IMR-90 (cell line): ENCODE results near the gene KLHL12. TPM values are rescaled to one million over a fixed set of nuclear protein-coding genes. Genes with fewer than 3 reads are reported as not detected.
A peak's percentile ranks its signal among the peaks of the same experiment; 100 is the strongest.

Experiments used
- ATAC-seq: fragments of 200-7000 bp; cut with Tn5 transposase; 2 replicates; pipeline ENCODE4 v1.9.1; 2020; ENCODE audit warnings: low read depth, mild to moderate bottlenecking, moderate library complexity
- BruUV-seq: library from RNA; stranded (reverse); fragments of 400-500 nt; replicated peaks from 2 replicates; lab custom pipeline; 2021; lab: Mats Ljungman, UMichigan
- CTCF ChIA-PET: fragments of 300-600 bp; formaldehyde crosslinking; extraction: SDS; loops from one replicate; lab custom pipeline; 2021; ENCODE audit warnings: antibody characterized with exemption; lab: Yijun Ruan, JAX
- POLR2A ChIA-PET: fragments of 300-600 bp; sonication (Branson Sonifier 250); formaldehyde crosslinking; loops from one replicate; lab custom pipeline; 2022; ENCODE audit warnings: antibody characterized with exemption; ENCODE audit not compliant: unreplicated experiment; lab: Charles Lee
- DNase-seq: peaks from one replicate; pipeline ENCODE4 v3.0.0; 2013
- H2AFZ ChIP-seq: replicated peaks from 2 replicates; pipeline ENCODE3; 2013; ENCODE audit warnings: low read length, mild to moderate bottlenecking; ENCODE audit not compliant: poor library complexity
- H2AK5ac ChIP-seq: 2 replicates; pipeline ENCODE4 v1.6.1; 2013; ENCODE audit warnings: low read depth, low read length, inconsistent platforms
- H2AK9ac ChIP-seq: replicated peaks from 2 replicates; pipeline ENCODE3; 2013; ENCODE audit warnings: mild to moderate bottlenecking, low read depth, low read length, moderate library complexity; ENCODE audit not compliant: poor library complexity
- H2BK120ac ChIP-seq: 2 replicates; pipeline ENCODE4 v1.6.1; 2013; ENCODE audit warnings: low read depth, low read length, inconsistent platforms
- H2BK15ac ChIP-seq: 3 replicates; pipeline ENCODE4 v1.6.1; 2013; ENCODE audit warnings: low read depth, low read length, inconsistent platforms
- H2BK20ac ChIP-seq: 2 replicates; pipeline ENCODE4 v1.6.1; 2013; ENCODE audit warnings: low read depth, mild to moderate bottlenecking, inconsistent platforms, low read length, moderate library complexity
- H2BK5ac ChIP-seq: 2 replicates; pipeline ENCODE4 v1.6.1; 2013; ENCODE audit warnings: mild to moderate bottlenecking, low read depth, low read length, inconsistent platforms; ENCODE audit not compliant: poor library complexity, severe bottlenecking
- H3K14ac ChIP-seq: replicated peaks from 2 replicates; pipeline ENCODE4 v1.6.1; 2013; ENCODE audit warnings: low read depth, low read length, inconsistent platforms
- H3K18ac ChIP-seq: 2 replicates; pipeline ENCODE4 v1.6.1; 2013; ENCODE audit warnings: low read depth, low read length, control low read depth
- H3K23ac ChIP-seq: 2 replicates; pipeline ENCODE4 v1.6.1; 2013; ENCODE audit warnings: low read depth, low read length, inconsistent platforms
- H3K27ac ChIP-seq: 2 replicates; pipeline ENCODE4 v1.5.1; 2013; ENCODE audit warnings: mild to moderate bottlenecking, control low read depth, low read length; ENCODE audit not compliant: insufficient read depth
- H3K27me3 ChIP-seq: 2 replicates; pipeline ENCODE4 v1.6.1; 2013; ENCODE audit warnings: low read length; ENCODE audit not compliant: control insufficient read depth, insufficient read depth
- H3K36me3 ChIP-seq: 2 replicates; pipeline ENCODE4 v1.6.1; 2013; ENCODE audit warnings: low read length, mixed read lengths; ENCODE audit not compliant: control insufficient read depth, insufficient read depth
- H3K4ac ChIP-seq: 2 replicates; pipeline ENCODE4 v1.6.1; 2013; ENCODE audit warnings: low read depth, low read length, inconsistent platforms
- H3K4me1 ChIP-seq: 2 replicates; pipeline ENCODE4 v1.6.1; 2013; ENCODE audit warnings: low read length, mixed read lengths; ENCODE audit not compliant: control insufficient read depth, insufficient read depth
- H3K4me2 ChIP-seq: 2 replicates; pipeline ENCODE4 v1.6.1; 2013; ENCODE audit warnings: low read depth, mild to moderate bottlenecking, control low read depth, low read length, moderate library complexity
- H3K4me3 ChIP-seq: 2 replicates; pipeline ENCODE4 v1.5.1; 2013; ENCODE audit warnings: low read depth, mild to moderate bottlenecking, control low read depth, low read length, moderate library complexity; ENCODE audit not compliant: insufficient read depth
- H3K56ac ChIP-seq: 2 replicates; pipeline ENCODE4 v1.6.1; 2013; ENCODE audit warnings: low read length, inconsistent platforms; ENCODE audit not compliant: insufficient read depth; ENCODE audit errors: extremely low read depth
- H3K79me1 ChIP-seq, 2 experiments: 2 replicates each; pipeline ENCODE4 v1.6.1; 2013; ENCODE audit warnings: low read length in 2 of 2, inconsistent platforms in 1 of 2, low read depth in 1 of 2
- H3K9ac ChIP-seq: 2 replicates; pipeline ENCODE4 v1.6.1; 2013; ENCODE audit warnings: low read depth, low read length, control low read depth
- H3K9me1 ChIP-seq: 2 replicates; pipeline ENCODE4 v1.6.1; 2013; ENCODE audit warnings: low read length, inconsistent platforms; ENCODE audit not compliant: insufficient read depth
- H3K9me3 ChIP-seq: 2 replicates; pipeline ENCODE4 v1.6.1; 2013; ENCODE audit warnings: low read length; ENCODE audit not compliant: control insufficient read depth, insufficient read depth
- H4K20me1 ChIP-seq: 2 replicates; pipeline ENCODE4 v1.6.1; 2013; ENCODE audit warnings: low read length, inconsistent platforms; ENCODE audit not compliant: insufficient read depth
- H4K5ac ChIP-seq: 2 replicates; pipeline ENCODE4 v1.6.1; 2013; ENCODE audit warnings: mild to moderate bottlenecking, low read depth, low read length, control low read depth
- H4K8ac ChIP-seq, 2 experiments: 2 replicates each; pipeline ENCODE4 v1.6.1; 2013; ENCODE audit warnings: low read depth in 2 of 2, low read length in 2 of 2, control low read depth in 1 of 2, inconsistent platforms in 1 of 2
- H4K91ac ChIP-seq: 2 replicates; pipeline ENCODE4 v1.6.1; 2013; ENCODE audit warnings: low read depth, low read length, inconsistent platforms; ENCODE audit not compliant: insufficient read depth
- BHLHE40 ChIP-seq: fragments of 150-350 bp; IDR thresholded peaks from 2 replicates; pipeline ENCODE4 v1.6.1; 2016; ENCODE audit warnings: mild to moderate bottlenecking, low read depth, low read length
- CEBPB ChIP-seq: IDR thresholded peaks from 2 replicates; pipeline ENCODE4 v1.6.1; 2012; ENCODE audit warnings: low read depth, low read length, improper control_type of control experiment
- CHD1 ChIP-seq: IDR thresholded peaks from 2 replicates; pipeline ENCODE4 v1.6.1; 2012; ENCODE audit warnings: low read depth, low read length, improper control_type of control experiment
- CTCF ChIP-seq: conservative IDR thresholded peaks from 2 replicates; pipeline ENCODE4 v1.5.1; 2012; ENCODE audit warnings: mild to moderate bottlenecking, low read depth, low read length, improper control_type of control experiment
- FOS ChIP-seq: fragments of 150-350 bp; IDR thresholded peaks from 2 replicates; pipeline ENCODE4 v1.6.1; 2016; ENCODE audit warnings: low read depth, low read length
- MAFK ChIP-seq: IDR thresholded peaks from 2 replicates; pipeline ENCODE4 v1.6.1; 2012; ENCODE audit warnings: low read depth, low read length, improper control_type of control experiment
- MAZ ChIP-seq: IDR thresholded peaks from 2 replicates; pipeline ENCODE4 v1.6.1; 2012; ENCODE audit warnings: low read depth, mild to moderate bottlenecking, low read length, improper control_type of control experiment, moderate library complexity, borderline replicate concordance
- MXI1 ChIP-seq: IDR thresholded peaks from 2 replicates; pipeline ENCODE4 v1.6.1; 2012; ENCODE audit warnings: low read depth, mild to moderate bottlenecking, low read length, moderate library complexity, borderline replicate concordance
- NFE2L2 ChIP-seq: fragments of 150-350 bp; IDR thresholded peaks from 2 replicates; pipeline ENCODE4 v1.6.1; 2016; ENCODE audit warnings: low read depth, mild to moderate bottlenecking, low read length
- POLR2A ChIP-seq: IDR thresholded peaks from 2 replicates; pipeline ENCODE4 v1.6.1; 2012; ENCODE audit warnings: mild to moderate bottlenecking, low read depth, low read length
- RAD21 ChIP-seq: IDR thresholded peaks from 2 replicates; pipeline ENCODE4 v1.6.1; 2012; ENCODE audit warnings: low read length, improper control_type of control experiment
- RCOR1 ChIP-seq: IDR thresholded peaks from 2 replicates; pipeline ENCODE4 v1.6.1; 2012; ENCODE audit warnings: mild to moderate bottlenecking, low read length, improper control_type of control experiment; ENCODE audit not compliant: insufficient replicate concordance
- RFX5 ChIP-seq: IDR thresholded peaks from 2 replicates; pipeline ENCODE4 v1.8.0; 2012; ENCODE audit warnings: low read depth, mild to moderate bottlenecking, low read length, moderate library complexity
- SMC3 ChIP-seq: fragments of 150-350 bp; IDR thresholded peaks from 2 replicates; pipeline ENCODE4 v1.6.1; 2016; ENCODE audit warnings: low read depth, mild to moderate bottlenecking, antibody characterized with exemption, low read length, moderate library complexity
- USF2 ChIP-seq: fragments of 150-350 bp; IDR thresholded peaks from 2 replicates; pipeline ENCODE4 v1.6.1; 2017; ENCODE audit warnings: mild to moderate bottlenecking, antibody characterized with exemption, low read length, low read depth
- WGBS, 2 experiments: methylation state at CpG; one replicate each; pipeline versions ENCODE4 v1.1.5 to v1.1.7; 2013; ENCODE audit warnings: missing lambda C conversion rate in 2 of 2; ENCODE audit not compliant: insufficient read length in 1 of 2; ENCODE audit errors: extremely low coverage in 2 of 2; 5-methylcytosine and 5-hydroxymethylcytosine counted together
- dilution Hi-C: fragments of 300-500 bp; cut with HindIII; formaldehyde crosslinking; loops from one replicate; pipeline ENCODE4 v1.14.3; 2018; ENCODE audit warnings: low sequenced_read_pairs; ENCODE audit not compliant: unreplicated experiment
- in situ Hi-C: fragments of 300-500 bp; cut with MboI; formaldehyde crosslinking; loops from 3 replicates; pipeline ENCODE4 v1.14.3; 2019; ENCODE audit warnings: low sequenced_read_pairs, inconsistent platforms, mixed read lengths
- intact Hi-C: fragments of 100-400 bp; cut with micrococcal nuclease; formaldehyde crosslinking; loops from 2 replicates; pipeline ENCODE4 v1.10.0; 2022
- polyA plus RNA-seq, 3 experiments: library from polyadenylated mRNA; depleted of rRNA; stranded (reverse); fragments of >200 nt; gene quantifications; 2 replicates each; pipeline ENCODE4 v1.2.3, GENCODE V29; 2012; ENCODE audit warnings: low replicate concordance in 1 of 3
- total RNA-seq: library from RNA; depleted of rRNA; stranded (reverse); fragments of >200 nt; gene quantifications from 2 replicates; pipeline ENCODE4 v1.2.3, GENCODE V29; 2012
- TF ChIP-seq, protein P1 (sequence below): fragments of 150-350 bp; IDR thresholded peaks from 2 replicates; pipeline ENCODE4 v1.6.1; 2016; ENCODE audit warnings: low read depth, mild to moderate bottlenecking, low read length, moderate library complexity, borderline replicate concordance

Gene KLHL12
- total and polyA plus RNA-seq, 2 of the 4 experiments (the other 2 are of a cell fraction) = 17.2 to 38.4 TPM

GRCh38 chr1:202858789-202859414 lies 68.1 kb downstream of the KLHL12 start:
- Histone ChIP-seq H4K20me1 (no peaks in the 10 kb centered on the region), H2BK5ac (no peak overlapping the region), H2AK9ac (no peak overlapping the region), H3K4me3 (no peak overlapping the region), H2BK15ac (no peak overlapping the region), H3K4me1 (no peaks in the 10 kb centered on the region), H4K91ac (no peak overlapping the region), H2AK5ac (no peak overlapping the region), H3K9me1 (0 out of 2 replicates have a peak, but pooled peaks cover 4% of the 10 kb centered on the region), H3K36me3 (no peaks in the 10 kb centered on the region), H3K4me2 (no peak overlapping the region), H2BK120ac (no peak overlapping the region), H2BK20ac (no peak overlapping the region), H3K18ac (no peak overlapping the region), H3K4ac (no peak overlapping the region), H3K27ac (no peak overlapping the region), H3K14ac (no peak overlapping the region), H3K9ac (no peak overlapping the region), H2AFZ (peak overlapping the region; percentile 8), H3K27me3 (no peaks in the 10 kb centered on the region), H3K56ac (no peak overlapping the region), H3K23ac (no peak overlapping the region), H3K79me1 (no peaks in the 10 kb centered on the region), H3K9me3 (no peaks in the 10 kb centered on the region), H4K8ac (no peak overlapping the region), H4K5ac (no peak overlapping the region)
- no peak for TF ChIP-seq USF2
- TF ChIP-seq RAD21 = no peak
- no peak for TF ChIP-seq RFX5
- no peak for TF ChIP-seq FOS
- no peak for TF ChIP-seq BHLHE40
- no peak for TF ChIP-seq RCOR1
- no peak for TF ChIP-seq NFE2L2
- no peak for TF ChIP-seq MXI1
- no peak for TF ChIP-seq SMC3
- TF ChIP-seq CHD1 = no peak
- TF ChIP-seq POLR2A = no peak
- TF ChIP-seq MAZ = no peak
- TF ChIP-seq, protein P1, sequence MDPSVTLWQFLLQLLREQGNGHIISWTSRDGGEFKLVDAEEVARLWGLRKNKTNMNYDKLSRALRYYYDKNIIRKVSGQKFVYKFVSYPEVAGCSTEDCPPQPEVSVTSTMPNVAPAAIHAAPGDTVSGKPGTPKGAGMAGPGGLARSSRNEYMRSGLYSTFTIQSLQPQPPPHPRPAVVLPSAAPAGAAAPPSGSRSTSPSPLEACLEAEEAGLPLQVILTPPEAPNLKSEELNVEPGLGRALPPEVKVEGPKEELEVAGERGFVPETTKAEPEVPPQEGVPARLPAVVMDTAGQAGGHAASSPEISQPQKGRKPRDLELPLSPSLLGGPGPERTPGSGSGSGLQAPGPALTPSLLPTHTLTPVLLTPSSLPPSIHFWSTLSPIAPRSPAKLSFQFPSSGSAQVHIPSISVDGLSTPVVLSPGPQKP = no peak
- no peak for TF ChIP-seq CTCF
- no peak for TF ChIP-seq CEBPB
- no peak for TF ChIP-seq MAFK
- ATAC-seq = no peak
- intact Hi-C loops = no loop called here
- dilution Hi-C loops = no loop called here
- in situ Hi-C loops = no loop called here
- CTCF ChIA-PET = no interaction called here
- BruUV-seq = no TSS peak
- POLR2A ChIA-PET = no interaction called here
- no peak for DNase-seq
- 67% methylated on average over 2 of the region's 10 CpGs; no CpG with 5 or more reads in 1 of the 2 experiments for WGBS, 2 experiments
